D721Med (cell line): ENCODE measurements around the gene CIART.

Experiments
- DNase-seq: peaks from one replicate; pipeline ENCODE4 v3.0.0; 2011; ENCODE audit warnings: low spot score; ENCODE audit not compliant: insufficient read length
- FAIRE-seq: peaks from 2 replicates; lab custom pipeline; 2011; peaks lifted over from hg19 to GRCh38; lab: Jason Lieb, UNC
- CTCF ChIP-seq: IDR thresholded peaks from 2 replicates; pipeline ENCODE4 v1.5.1; 2012; ENCODE audit warnings: mild to moderate bottlenecking, control low read depth; ENCODE audit not compliant: insufficient read depth; ENCODE audit errors: missing control alignments

CIART gene

GRCh38 chr1:150271291-150271959 is 10.9 kb upstream of the CIART start:
- no peak for FAIRE-seq
- no peak for TF ChIP-seq CTCF
- DNase-seq: no peak

GRCh38 chr1:150273311-150273710 is 9.0 kb upstream of the CIART start:
- no peak for DNase-seq
- FAIRE-seq: no peak
- no peak for TF ChIP-seq CTCF

- no peak for DNase-seq
- TF ChIP-seq CTCF: no peak
- no peak for FAIRE-seq
These were observed 2.1 kb upstream of the CIART start for GRCh38 chr1:150280138-150280707.

GRCh38 chr1:150281221-150281757 is 1.1 kb upstream of the CIART start:
- no peak for FAIRE-seq
- TF ChIP-seq CTCF: peak; percentile 81
- DNase-seq: no peak

GRCh38 chr1:150282558-150282958 is 204 bp downstream of the CIART start:
- no peak for TF ChIP-seq CTCF
- DNase-seq (no peak), FAIRE-seq (no peak)

GRCh38 chr1:150283260-150283659 is 906 bp downstream of the CIART start:
- FAIRE-seq (no peak), DNase-seq (no peak)
- no peak for TF ChIP-seq CTCF

- TF ChIP-seq CTCF: no peak
- DNase-seq (no peak), FAIRE-seq (no peak)
These were observed 6.0 kb downstream of the CIART start for GRCh38 chr1:150288382-150288781.
